SH-SY5Y (cell line): ENCODE data around the gene BPIFB4.

Experiments used
- GATA2 ChIP-seq: IDR thresholded peaks from 2 replicates; pipeline ENCODE4 v1.6.1; 2011; ENCODE audit warnings: mild to moderate bottlenecking, low read depth, low read length
- GATA3 ChIP-seq: IDR thresholded peaks from 2 replicates; pipeline ENCODE4 v1.6.1; 2011; ENCODE audit warnings: low read depth, mild to moderate bottlenecking, low read length, moderate library complexity

GRCh38 chr20:33125983-33126382 is 46.5 kb downstream of the BPIFB4 start:
- TF ChIP-seq GATA2: no peak
- TF ChIP-seq GATA3: no peak
